Loucy (cell line): Measurements from ENCODE around the gene PTPRN2.

ENCODE experiments used
- CTCF ChIP-seq: fragments of 200-600 bp; sonication (generic); conservative IDR thresholded peaks from 2 replicates; pipeline ENCODE4 v1.5.1; 2014; ENCODE audit warnings: mild to moderate bottlenecking, antibody characterized with exemption, low read length
- EZH2phosphoT487 ChIP-seq: fragments of 200-600 bp; IDR thresholded peaks from 2 replicates; pipeline ENCODE4 v1.6.1; 2018; ENCODE audit warnings: antibody characterized with exemption, mild to moderate bottlenecking, moderate library complexity, borderline replicate concordance

GRCh38 chr7:157674027-157674714, 913.5 kb downstream of the PTPRN2 start:
- no peak for TF ChIP-seq CTCF
- TF ChIP-seq EZH2phosphoT487, result no peak
